HG02938 (cell line): ENCODE results near the gene RBM47.

Source experiments
- ATAC-seq: cut with Tn5 transposase; IDR thresholded peaks from one replicate; pipeline ENCODE4 v1.9.1; 2021; ENCODE audit warnings: mild to moderate bottlenecking, moderate library complexity; ENCODE audit not compliant: unreplicated experiment

The RBM47 gene

DNA sequence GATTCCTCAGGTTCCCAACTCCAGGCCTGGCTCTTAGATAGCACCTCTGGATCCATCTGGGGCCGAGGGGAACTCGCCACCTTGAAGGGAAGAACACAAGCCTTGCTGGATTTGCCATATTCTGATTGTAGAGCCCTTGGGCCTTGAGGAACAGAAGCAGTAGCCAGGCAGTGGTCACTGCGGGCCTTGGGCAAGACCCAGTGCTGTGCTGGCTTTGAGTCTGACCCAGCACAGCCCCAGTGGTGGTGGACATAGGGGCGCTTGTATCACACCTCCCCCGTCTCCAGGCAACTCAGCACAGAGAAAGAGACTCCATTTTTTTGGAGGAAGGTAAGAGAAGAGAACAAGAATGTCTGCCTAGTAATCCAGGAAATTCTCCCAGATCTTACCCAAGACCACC, 249.0 kb downstream of the RBM47 start:
- no peak for ATAC-seq

DNA sequence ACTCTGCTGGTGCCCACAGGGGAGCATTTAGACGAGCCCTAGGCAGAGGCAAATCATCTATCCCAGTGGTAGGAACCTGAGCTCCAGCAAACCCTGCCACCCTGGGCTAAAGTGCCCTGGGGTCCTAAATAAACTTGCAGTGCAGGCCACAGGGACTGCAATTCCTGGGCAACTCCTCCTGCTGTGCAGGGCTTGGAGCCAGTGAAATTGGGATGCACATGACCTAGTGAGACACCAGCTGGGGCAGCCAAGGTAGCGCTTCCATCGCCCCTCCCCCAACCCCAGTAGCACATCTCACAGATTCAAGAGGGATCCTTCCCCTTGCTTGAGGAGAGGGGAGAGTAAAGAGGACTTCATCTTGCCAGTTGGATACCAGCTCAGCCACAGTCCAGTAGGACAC, 250.4 kb downstream of the RBM47 start:
- ATAC-seq = no peak

DNA sequence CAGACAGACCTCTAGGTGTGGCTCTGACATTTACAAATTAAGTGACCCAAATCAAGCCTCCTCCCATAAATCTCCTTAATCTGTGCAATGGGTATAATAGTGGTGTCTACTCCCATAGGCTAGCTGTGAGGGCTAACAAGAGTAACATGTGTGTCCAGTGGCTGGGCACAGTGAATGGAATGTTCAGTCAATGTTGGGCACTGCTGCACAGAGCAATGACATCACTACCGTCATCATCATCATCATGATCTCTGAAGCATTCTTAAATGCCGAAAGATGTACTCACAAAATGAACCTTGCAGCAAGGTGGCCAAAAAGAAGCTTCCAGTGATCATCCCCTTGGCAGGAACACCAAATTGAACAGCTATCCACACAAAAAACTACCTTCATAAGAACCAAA, 251.0 kb downstream of the RBM47 start:
- no peak for ATAC-seq

GRCh38 chr4:40377512-40378365, 251.9 kb downstream of the RBM47 start:
- no peak for ATAC-seq

- no peak for ATAC-seq
Measured at GRCh38 chr4:40375620-40376019, 254.0 kb downstream of the RBM47 start.

DNA sequence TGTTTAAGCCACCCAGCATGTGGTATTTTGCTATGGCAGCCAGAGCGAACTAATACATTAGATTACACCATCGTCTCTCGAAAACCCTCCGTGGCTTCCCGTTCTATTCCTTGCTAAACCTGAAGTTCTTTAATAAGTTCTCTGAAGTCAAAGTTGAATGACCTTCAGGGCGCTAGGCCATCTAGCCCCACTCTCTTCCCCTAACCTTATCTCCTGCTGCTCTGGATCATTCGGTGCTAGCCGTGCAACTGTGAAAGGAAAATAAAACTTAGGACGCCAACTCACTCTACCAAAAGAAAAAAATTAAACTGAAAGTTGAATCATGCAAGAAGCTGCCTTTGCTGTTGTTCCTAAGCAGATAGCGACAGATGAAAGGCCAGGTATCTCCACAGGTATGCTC, 254.6 kb downstream of the RBM47 start:
- no peak for ATAC-seq

- no peak for ATAC-seq
Measured at GRCh38 chr4:40373636-40374035, 256.0 kb downstream of the RBM47 start.
